Osteoblast (primary cell): ENCODE data around the gene CD44. TPM values are rescaled to one million over a fixed set of nuclear protein-coding genes. Genes with fewer than 3 reads are reported as not detected.

Experiments used
- DNase-seq: peaks from one replicate; pipeline ENCODE4 v3.0.0; 2011; ENCODE audit warnings: low spot score, mixed read lengths; ENCODE audit not compliant: insufficient read length; ENCODE audit errors: missing footprints
- H2AFZ ChIP-seq: 2 replicates; pipeline ENCODE4 v1.6.0; 2011; ENCODE audit warnings: mild to moderate bottlenecking, low read length
- H3K27ac ChIP-seq: 2 replicates; pipeline ENCODE4 v1.5.1; 2011; ENCODE audit warnings: mild to moderate bottlenecking, low read depth, low read length, moderate library complexity
- H3K27me3 ChIP-seq: 2 replicates; pipeline ENCODE4 v1.6.0; 2012; ENCODE audit warnings: mild to moderate bottlenecking, control low read depth, inconsistent platforms, low read length, moderate library complexity; ENCODE audit not compliant: insufficient read depth
- H3K36me3 ChIP-seq: 2 replicates; pipeline ENCODE4 v1.5.1; 2011; ENCODE audit warnings: mild to moderate bottlenecking, low read length, control low read depth, moderate library complexity; ENCODE audit not compliant: insufficient read depth
- H3K4me1 ChIP-seq: 2 replicates; pipeline ENCODE4 v1.5.1; 2011; ENCODE audit warnings: mild to moderate bottlenecking, low read length, control low read depth, moderate library complexity; ENCODE audit not compliant: insufficient read depth
- H3K4me2 ChIP-seq: 2 replicates; pipeline ENCODE4 v1.6.0; 2011; ENCODE audit warnings: mild to moderate bottlenecking, low read length; ENCODE audit not compliant: insufficient read depth
- H3K4me3 ChIP-seq: fragments of 200-600 bp; sonication (generic); 3 replicates; pipeline ENCODE4 v1.5.1; 2012; ENCODE audit warnings: mild to moderate bottlenecking, low read length, inconsistent platforms; ENCODE audit not compliant: insufficient read depth
- H3K79me2 ChIP-seq: 2 replicates; pipeline ENCODE4 v1.6.0; 2012; ENCODE audit warnings: mild to moderate bottlenecking, low read length, control low read depth, inconsistent platforms; ENCODE audit not compliant: insufficient read depth
- H3K9me3 ChIP-seq: 2 replicates; pipeline ENCODE4 v1.5.1; 2011; ENCODE audit warnings: low read depth, low read length, control low read depth
- H4K20me1 ChIP-seq: 2 replicates; pipeline ENCODE4 v1.6.0; 2012; ENCODE audit warnings: mild to moderate bottlenecking, low read length, control low read depth; ENCODE audit not compliant: insufficient read depth
- total RNA-seq: library from RNA; depleted of rRNA; stranded (reverse); fragments of >200 nt; gene quantifications from 2 replicates; pipeline ENCODE4 v1.2.3, GENCODE V29; 2012
- TF ChIP-seq, protein P1 (sequence below): IDR thresholded peaks from 2 replicates; pipeline ENCODE4 v1.5.1; 2011; ENCODE audit warnings: mild to moderate bottlenecking, low read depth, low read length, moderate library complexity; ENCODE audit errors: extremely low read depth

Gene CD44
- total RNA-seq, 1 donor: 238 TPM

DNA sequence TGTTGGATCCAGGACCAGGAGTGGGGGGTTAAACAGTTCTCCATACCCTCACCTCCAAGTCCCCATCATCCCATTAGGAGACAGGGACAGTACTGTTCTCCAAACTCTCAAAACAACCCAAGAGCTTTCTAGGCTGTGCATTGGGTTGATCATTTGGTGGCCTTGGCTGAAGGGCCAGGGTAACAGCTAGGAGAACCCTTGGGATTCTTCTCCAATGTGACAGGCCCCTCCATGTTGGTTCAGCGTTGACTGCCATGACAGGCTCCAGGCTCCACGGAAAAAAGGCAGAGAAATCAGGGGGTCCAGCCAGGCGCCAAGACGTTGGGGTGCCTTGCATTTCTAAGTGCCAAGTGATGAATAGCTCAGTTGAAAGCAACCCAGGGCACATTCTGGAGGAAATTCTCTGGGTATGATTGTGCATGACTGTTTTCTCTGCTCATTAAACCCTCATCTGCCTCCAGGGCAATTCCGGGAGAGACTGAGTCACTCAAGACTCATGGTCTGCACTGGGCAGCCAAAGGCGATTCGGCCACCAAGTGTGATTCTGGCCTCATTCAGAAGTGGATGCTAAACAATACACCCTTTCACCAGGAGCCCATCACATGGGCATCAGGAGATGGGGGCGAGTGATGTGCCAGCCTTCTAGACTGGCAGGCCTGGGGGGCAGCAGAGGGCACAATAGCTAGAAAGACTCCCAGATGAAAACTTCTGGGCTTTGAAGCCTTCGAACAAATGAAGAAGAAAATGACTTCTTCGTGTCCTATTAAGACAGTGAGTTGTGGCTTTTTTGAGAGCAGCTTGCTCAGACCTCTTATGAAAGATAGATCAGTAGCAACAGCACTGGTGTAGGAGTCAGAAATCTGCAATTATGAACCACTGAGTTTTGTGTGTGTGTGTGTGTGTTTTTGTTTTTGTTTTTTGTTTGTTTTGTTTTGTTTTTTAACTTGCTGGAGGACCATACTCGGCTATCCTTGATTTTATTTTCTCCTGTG lies 27.7 kb downstream of the CD44 start:
- H3K36me3 ChIP-seq: peaks cover 36% of the 10 kb centered on the region
- H3K27me3 ChIP-seq: no peaks in the 10 kb centered on the region
- peaks cover 89% of the 10 kb centered on the region for H3K4me1 ChIP-seq
- peak overlapping the region; percentile 83 for H3K4me2 ChIP-seq
- H3K27ac ChIP-seq: peak overlapping the region; percentile 99
- TF ChIP-seq, protein P1, sequence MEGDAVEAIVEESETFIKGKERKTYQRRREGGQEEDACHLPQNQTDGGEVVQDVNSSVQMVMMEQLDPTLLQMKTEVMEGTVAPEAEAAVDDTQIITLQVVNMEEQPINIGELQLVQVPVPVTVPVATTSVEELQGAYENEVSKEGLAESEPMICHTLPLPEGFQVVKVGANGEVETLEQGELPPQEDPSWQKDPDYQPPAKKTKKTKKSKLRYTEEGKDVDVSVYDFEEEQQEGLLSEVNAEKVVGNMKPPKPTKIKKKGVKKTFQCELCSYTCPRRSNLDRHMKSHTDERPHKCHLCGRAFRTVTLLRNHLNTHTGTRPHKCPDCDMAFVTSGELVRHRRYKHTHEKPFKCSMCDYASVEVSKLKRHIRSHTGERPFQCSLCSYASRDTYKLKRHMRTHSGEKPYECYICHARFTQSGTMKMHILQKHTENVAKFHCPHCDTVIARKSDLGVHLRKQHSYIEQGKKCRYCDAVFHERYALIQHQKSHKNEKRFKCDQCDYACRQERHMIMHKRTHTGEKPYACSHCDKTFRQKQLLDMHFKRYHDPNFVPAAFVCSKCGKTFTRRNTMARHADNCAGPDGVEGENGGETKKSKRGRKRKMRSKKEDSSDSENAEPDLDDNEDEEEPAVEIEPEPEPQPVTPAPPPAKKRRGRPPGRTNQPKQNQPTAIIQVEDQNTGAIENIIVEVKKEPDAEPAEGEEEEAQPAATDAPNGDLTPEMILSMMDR: no peak
- H4K20me1 ChIP-seq: peaks cover 21% of the 10 kb centered on the region
- no peaks in the 10 kb centered on the region for H3K9me3 ChIP-seq
- DNase-seq: peak; percentile 87
- H3K79me2 ChIP-seq: peaks cover 94% of the 10 kb centered on the region
- H2AFZ ChIP-seq: no peak overlapping the region
- H3K4me3 ChIP-seq: peak overlapping the region; percentile 39

DNA sequence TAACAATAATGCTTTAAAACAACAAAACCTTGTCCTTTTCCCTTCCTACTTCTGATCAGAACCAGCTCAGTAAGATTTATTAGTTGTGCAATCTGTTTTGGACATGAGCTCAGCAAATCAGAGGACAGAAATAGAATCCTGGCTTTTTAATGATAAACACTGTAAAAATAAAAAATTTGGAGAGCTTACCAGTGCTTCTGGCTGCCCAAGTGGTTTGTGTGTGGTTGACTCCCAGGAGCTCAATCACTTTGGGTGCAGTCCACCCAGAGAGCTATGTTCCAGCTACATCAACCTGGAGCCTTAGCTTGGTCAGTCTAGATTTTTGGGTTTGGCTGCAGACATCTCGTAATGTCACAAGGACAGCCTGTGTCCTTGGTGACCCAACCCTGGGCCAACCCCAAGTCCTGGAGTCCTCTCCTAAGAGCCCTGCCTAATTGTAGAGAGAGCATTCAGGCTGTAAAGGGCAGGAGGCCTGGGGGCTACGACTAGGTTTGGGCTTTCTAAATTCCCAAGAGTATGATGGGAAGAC lies 28.5 kb downstream of the CD44 start:
- H3K27ac ChIP-seq: peak overlapping the region; percentile 99
- H3K79me2 ChIP-seq: peaks cover 94% of the 10 kb centered on the region
- H3K4me3 ChIP-seq: peak overlapping the region; percentile 7
- peaks cover 15% of the 10 kb centered on the region for H4K20me1 ChIP-seq
- H3K4me1 ChIP-seq: peaks cover 82% of the 10 kb centered on the region
- no peaks in the 10 kb centered on the region for H3K9me3 ChIP-seq
- TF ChIP-seq, protein P1: no peak
- no peak overlapping the region for H2AFZ ChIP-seq
- DNase-seq: peak; percentile 64
- H3K27me3 ChIP-seq: no peaks in the 10 kb centered on the region
- H3K36me3 ChIP-seq: peaks cover 40% of the 10 kb centered on the region
- H3K4me2 ChIP-seq: peak overlapping the region; percentile 83

DNA sequence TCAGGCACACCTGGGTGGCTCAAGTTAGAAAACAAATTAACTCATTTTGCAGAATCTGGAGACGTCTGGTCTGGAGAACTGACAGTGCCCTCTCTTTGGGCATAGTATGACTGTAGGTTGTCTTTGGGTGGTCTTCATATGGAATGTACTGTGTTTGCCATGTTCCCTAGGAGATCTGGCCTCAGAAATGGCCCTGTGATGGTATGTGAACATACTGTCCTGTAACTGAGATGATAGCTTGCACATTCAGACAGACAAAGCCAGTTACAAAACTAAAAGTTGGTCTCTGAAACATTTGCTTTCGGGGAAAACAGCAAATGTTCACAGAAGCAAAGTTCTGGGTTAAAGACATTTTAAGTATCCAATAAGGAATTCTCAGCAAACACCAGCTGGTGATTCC lies 29.7 kb downstream of the CD44 start:
- Histone ChIP-seq H3K27me3 (no peaks in the 10 kb centered on the region), H3K36me3 (peaks cover 39% of the 10 kb centered on the region), H3K4me2 (no peak overlapping the region), H4K20me1 (peaks cover 18% of the 10 kb centered on the region), H3K27ac (peak overlapping the region; percentile 99), H3K4me1 (peaks cover 81% of the 10 kb centered on the region), H2AFZ (no peak overlapping the region), H3K79me2 (peaks cover 94% of the 10 kb centered on the region), H3K4me3 (no peak overlapping the region), H3K9me3 (no peaks in the 10 kb centered on the region)
- DNase-seq: no peak
- TF ChIP-seq, protein P1: no peak

DNA sequence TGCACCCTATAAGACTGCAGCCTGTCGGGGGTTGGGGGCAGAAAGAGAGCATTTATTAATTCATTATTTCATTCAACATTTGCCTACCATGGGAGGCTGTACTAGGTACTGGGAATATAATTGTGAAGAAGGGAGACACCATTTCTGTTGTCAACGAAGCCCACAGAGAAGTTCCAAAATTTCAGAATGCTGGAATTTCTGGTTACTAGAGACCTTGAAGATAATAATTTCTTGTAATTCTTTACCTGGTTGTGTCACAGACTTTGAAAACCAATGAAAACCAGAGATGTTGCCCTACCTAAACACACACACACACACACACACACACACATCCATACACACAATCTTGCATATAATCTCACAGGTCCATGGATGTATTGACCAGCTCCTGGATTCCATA lies 30.1 kb downstream of the CD44 start:
- no peak overlapping the region for H2AFZ ChIP-seq
- no peak for DNase-seq
- H3K4me3 ChIP-seq: no peak overlapping the region
- no peaks in the 10 kb centered on the region for H3K9me3 ChIP-seq
- H3K27ac ChIP-seq: peak overlapping the region; percentile 64
- no peaks in the 10 kb centered on the region for H3K27me3 ChIP-seq
- TF ChIP-seq, protein P1: no peak
- H4K20me1 ChIP-seq: peaks cover 18% of the 10 kb centered on the region
- H3K79me2 ChIP-seq: peaks cover 94% of the 10 kb centered on the region
- peaks cover 35% of the 10 kb centered on the region for H3K36me3 ChIP-seq
- no peak overlapping the region for H3K4me2 ChIP-seq
- H3K4me1 ChIP-seq: peaks cover 81% of the 10 kb centered on the region
